Measurements from ENCODE around the gene PTPRG.

The PTPRG gene

DNA sequence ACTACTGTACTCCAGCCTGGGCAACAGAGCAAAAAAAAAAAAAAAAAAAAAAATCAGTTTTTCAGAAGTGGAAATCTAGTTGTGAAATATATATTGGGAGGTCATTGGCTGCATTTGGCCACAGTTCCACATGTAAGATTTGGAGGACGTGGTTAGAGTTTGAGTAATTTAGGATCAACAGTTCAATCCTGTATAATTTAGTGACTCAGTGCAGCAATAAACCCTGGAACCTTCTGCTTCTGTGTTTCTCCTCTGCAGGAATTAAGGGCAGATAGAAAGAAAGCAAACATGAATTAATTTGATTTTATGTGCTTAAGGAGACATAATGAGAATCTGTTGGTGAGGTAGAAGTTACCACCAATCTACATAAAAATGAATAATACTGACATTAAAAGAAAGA, 347.0 kb downstream of the PTPRG start:
- DNase-seq = no peak

DNA sequence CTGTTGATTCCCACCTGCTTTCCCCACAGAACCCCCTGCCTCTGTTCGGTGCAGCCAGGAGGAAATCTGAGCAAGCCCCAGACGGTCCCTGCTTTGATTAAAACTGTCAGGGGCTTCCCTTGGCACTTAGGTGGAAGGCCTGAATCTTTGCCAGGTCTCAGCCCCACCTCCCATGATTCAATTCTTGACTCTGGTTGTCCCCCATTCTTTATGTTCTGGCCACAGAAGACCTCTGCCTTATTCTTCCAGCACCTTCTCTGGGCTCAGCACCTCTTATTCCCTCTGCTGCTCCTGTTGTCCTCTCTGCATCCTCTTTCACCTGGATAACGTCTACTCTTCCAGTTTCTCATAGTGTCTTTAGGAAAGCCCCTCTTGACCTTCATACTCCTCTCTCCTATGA, 349.4 kb downstream of the PTPRG start:
- DNase-seq = no peak

GRCh38 chr3:61912158-61912557, 350.8 kb downstream of the PTPRG start:
- no peak for DNase-seq

DNA sequence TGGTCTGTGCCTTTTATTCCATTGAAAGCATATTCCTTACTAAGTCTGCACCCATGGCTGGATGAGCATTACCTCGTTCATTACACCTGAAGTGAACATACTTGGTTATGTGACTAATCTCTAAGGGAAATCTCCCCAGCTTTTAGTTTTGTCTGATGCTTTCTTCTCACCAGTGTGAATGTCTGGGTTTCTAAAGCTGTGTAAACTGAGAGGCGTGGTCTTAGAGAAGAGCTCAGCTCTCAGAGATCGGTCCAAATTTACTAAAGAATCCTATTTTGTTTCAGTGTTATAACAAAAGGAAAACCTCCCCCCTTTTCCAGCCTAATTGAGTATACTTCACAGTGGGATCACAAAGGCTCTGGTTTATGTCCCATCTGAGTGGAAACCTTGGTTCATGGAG, 352.3 kb downstream of the PTPRG start:
- no peak for DNase-seq

- no peak for DNase-seq
Measured at GRCh38 chr3:61914276-61914675, 352.9 kb downstream of the PTPRG start.

- DNase-seq = no peak
Measured at GRCh38 chr3:61915296-61915695, 353.9 kb downstream of the PTPRG start.

GRCh38 chr3:61919371-61919770, 358.0 kb downstream of the PTPRG start:
- no peak for DNase-seq

DNA sequence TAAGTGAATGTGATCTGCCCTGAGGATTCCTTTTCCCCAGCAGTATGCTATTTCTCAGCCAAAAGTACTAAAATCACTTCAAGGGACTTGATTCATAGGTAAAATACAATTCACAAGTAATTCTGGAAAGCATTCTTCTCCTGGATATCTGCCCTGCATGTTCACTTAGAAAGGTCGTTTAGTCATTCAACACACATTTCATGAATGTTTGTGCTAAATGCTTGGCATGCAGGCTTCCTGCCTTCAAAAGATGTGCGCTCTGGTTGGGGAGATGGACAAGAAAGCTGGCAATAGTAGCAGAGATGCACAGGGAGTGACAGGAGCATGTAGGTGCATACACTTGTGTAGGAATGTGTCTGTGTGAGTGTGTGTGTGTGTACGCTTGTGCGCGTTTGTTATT, 360.7 kb downstream of the PTPRG start:
- no peak for DNase-seq

GRCh38 chr3:61924090-61924735, 362.8 kb downstream of the PTPRG start:
- no peak for DNase-seq

DNA sequence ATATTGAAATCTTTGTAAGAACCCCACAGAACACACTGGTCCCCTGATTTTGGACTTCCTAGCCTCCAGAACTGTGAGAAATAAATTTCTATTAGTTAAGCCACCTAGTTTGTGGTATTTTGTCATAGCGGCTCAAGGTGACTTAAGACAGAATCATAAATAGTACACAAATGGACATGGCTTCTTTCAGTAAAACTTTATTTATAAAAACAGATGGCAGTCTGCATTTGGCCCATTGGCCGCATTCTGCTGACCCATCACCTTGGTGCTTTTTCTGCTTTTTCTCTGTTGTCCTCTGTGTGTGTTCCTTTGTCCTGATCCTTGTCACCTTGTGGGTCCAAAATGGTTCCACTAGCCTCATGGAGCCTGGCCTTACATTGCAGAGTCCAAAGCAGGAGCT, 363.6 kb downstream of the PTPRG start:
- DNase-seq = no peak

DNA sequence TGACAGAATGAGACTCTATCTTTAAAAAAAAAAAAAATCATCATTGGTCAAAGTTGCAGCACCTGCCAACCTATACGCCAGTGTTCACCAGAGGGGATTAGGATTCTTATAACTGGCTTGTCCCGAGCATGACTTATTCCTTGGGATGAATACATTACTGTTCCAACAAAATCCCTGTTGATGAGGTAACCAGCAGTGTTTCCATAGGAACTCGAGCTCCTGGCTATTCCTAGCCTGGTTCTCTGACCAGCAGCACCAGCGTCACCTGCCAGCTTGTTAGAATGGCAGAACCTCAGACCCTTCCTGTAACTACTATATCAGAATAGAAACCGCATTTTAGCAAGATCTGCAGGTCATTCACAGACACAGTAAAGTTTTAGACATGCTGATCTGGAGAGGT, 364.4 kb downstream of the PTPRG start:
- no peak for DNase-seq

DNA sequence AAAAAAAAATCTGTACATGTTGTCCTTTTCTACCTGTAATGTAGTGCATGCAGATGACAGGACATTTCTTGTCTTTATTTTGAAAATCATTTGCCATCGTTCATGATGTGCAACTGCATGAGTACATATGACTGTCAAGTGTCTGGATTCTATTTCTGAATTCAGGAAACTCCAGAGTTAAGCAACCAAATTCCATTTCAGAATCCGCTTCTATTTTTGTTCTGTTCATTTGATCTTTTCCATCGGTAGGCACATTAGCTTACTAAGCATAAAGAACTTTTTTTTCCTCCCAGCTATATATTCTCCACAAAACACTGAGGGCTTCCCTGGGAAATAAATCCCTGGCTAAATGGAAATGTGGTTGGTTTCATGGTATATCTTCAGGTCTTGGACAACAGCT, 365.6 kb downstream of the PTPRG start:
- no peak for DNase-seq

- no peak for DNase-seq
Measured at GRCh38 chr3:61927332-61927731, 366.0 kb downstream of the PTPRG start.

DNA sequence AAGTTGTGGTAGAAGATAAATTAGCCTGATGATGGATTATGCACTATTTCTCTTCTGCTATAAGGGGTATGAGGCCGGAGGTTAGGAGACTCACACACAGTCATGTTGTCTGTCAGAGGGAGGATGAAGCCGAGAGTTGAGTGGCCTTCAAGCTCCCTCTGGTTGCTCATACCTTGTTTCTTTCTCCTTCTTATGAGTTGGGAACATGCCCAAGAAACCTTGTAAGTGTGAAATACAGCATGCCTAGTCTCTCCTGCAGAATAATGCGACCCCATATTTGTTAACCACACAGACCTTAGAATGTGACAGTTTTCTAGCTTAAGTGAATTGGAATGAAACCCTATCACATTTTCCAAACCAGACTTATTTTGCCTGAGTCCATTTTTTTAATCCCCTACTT, 366.7 kb downstream of the PTPRG start:
- DNase-seq = no peak

DNA sequence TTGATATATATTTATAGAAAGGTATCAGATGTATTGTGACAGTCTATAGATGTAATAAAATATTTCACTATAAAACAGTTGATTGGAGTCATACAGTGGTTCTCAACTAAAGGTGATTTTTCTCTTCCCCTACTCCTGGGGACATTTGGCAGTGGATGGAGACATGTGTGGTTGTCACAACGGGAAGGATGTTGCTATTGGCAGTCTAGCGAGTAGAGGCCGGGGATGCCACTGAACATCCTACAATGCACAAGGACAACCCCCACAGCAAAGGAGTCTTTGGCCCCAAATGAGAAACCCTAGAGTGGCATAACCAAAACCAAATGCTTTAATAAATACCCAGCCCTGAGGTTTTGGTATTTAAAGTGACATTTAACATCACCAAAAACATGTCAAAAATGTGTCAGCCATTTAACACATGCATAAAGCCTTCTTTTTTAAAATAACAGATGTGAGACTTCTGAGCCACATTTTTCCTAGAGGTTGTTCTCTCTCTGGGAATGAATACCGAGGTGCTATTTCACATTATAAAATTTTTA, 367.5 kb downstream of the PTPRG start:
- no peak for DNase-seq

DNA sequence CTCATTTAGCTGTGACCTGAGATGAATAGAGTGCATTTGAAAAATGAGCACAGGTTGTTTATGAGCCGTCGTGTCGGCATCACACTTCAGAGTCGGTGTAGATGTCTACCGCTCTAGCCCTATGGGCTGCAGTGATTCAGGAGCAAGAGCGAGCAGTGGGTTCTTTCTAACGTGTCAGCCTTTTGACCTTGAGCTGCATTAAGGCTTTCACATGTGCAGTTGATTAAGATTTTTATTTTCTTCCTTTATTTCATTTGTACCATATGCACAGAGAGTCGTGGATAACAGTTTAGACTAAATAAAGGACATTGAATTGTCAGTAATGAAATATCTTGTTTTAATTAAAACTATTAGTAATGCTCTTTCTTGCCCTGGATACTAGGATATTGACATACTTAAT, 368.2 kb downstream of the PTPRG start:
- no peak for DNase-seq

DNA sequence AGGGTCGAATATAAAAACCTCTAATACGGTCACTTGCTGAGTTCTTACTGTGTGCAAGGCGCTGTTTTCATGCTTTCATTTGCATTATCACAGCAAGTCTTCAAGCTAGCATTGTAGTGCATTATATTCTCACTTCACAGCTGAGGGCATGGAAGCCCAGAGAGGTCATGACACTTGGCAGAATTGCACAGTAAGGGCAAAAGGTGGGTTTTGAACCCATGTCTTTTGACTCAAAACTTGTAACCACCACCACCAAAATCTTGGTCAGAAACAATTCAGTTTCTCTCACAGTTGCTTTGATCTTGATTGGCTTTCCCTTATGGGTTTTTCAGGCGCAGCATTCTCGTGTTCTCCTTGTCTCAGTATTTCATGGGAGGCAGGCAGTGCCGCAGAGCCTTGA, 371.1 kb downstream of the PTPRG start:
- no peak for DNase-seq

DNA sequence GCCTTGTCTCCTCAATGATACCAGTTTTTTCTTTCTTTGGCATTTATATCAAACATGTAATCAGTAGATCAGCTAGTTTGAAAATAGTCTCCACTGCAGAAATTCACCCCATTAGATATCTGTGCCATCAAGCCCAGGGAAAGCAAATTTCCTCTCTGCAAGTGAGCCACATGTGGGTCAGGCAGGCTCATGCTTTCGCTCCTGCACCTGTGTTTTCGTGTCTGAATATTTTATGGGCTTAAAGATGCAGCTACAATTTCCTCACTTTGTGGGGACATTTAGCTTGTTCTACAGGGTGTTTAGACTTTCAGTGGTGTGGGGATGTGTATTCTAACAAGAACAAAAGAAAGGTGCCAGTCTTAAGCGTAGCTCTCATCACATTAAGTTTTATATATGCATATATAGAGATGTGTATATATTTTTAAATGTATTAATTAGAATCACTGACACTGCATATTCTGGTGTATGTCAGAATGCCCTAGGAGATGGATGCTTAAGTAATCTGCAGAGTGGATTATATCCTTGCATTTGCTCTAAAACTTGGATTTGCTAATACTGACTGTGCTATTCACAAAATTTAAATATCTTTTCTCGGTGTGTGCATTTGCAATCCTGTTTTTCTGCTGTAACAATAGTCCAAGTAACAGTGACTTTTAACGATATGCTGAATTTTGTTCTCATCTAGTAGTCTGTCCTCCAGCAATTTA, 372.6 kb downstream of the PTPRG start:
- no peak for DNase-seq

- DNase-seq = no peak
Measured at GRCh38 chr3:61934505-61934871, 373.1 kb downstream of the PTPRG start.

DNA sequence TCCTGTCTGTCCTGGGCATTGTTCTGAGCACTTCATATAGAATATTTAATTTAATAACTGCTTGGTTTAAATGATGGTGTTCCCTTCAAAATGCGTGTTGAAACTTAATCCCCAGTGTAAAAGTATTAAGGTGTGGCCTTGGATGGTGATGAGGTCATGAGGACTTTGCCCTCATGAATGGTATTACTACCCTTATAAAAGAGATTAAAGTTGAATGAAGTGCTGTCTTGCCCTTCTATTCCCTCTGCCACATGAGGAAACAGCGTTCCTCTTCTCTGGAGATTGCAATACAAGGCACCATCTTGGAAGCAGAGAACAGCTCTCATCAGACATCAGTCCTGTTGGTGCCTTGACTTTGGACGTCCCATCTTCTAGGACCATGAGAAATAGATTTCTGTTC, 374.4 kb downstream of the PTPRG start:
- DNase-seq = no peak

DNA sequence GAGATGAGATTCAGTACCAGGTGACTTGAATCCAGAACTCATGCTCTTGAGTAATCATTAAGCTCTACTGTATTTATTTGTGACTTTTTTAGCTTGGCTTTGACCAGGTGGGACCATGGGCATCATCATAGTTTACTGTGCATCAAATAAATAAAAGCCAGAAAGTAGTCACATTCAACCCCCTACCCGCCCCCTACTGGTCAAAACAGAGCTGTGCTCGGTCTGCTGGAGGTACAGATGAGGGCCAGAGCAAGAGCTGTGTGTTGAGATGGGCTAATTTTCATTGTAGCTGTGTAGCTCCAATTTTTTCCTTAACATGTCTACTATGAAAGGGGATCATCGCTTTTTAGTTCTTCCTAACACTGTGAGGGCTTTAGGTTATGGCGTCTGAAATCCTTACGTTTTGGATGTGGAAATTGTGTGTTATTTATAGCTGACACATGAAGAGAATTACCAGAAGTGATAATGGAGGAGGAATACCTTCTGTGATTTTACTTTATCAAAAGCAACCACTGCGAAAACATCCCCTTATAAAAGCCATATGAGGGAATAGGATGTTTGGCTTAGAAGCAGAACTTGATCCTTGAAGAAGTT, 375.1 kb downstream of the PTPRG start:
- DNase-seq = no peak

DNA sequence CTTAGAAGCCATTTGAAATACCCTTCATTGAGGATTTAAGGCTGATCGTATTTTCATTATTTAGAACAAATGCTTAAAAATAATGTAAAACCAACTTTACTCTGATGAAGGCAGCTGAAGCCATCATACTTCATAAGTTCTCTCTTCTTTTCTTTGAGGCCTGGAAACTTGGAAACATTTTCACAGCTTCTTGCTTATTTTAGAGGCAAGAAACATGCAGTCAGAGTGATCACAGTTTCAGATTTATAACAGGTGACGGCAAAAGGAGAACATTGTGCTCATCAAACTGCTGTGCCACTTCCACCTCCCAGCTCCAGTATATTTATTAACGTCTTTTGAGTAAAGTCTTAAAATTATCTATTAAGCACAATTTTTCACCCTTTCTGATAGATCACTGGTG, 376.1 kb downstream of the PTPRG start:
- DNase-seq = no peak

- DNase-seq = no peak
Measured at GRCh38 chr3:61938878-61939549, 377.6 kb downstream of the PTPRG start.

DNA sequence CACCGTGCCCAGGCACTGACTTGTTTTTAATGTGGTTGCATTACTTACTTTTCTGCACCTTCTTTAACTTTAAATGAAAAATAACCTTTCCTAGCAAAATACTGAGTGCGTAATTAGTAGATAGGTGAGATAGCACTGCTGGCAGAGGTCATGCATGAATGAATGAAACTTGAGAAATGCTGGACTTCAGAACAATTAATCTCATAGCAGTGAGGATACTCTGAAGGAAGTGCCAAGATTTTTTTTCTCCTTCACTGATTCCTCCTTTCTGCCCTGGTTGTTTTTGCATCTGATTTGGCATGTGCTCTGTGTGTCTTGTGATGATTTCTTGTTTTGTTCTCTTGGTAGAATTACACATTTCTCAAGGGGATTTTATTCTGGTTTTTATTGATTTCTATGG, 378.9 kb downstream of the PTPRG start:
- DNase-seq = no peak

All from NCI-H187 treated with DMSO at 0.1 percent for 48 hours (cell line).